Peyer's patch (tissue), 4 donors: ENCODE measurements around the gene ZFPM1.

Source experiments
- POLR2A ChIP-seq, 2 donors: fragments of 450-650 bp; IDR thresholded peaks; one replicate each; pipeline ENCODE4 v1.5.1; 2017; ENCODE audit warnings: antibody characterized with exemption in 2 of 2, mild to moderate bottlenecking in 2 of 2, moderate library complexity in 2 of 2
- TF ChIP-seq, protein P1 (sequence below), 6 experiments: fragments of 450-650 bp in 4 of 6; fragments of 200-600 bp in 2 of 6; sonication (generic) in 1 of 6; IDR thresholded peaks; one replicate each; pipeline ENCODE4 v1.5.1; 2017 to 2019; ENCODE audit warnings: antibody characterized with exemption in 6 of 6, mild to moderate bottlenecking in 3 of 6, moderate library complexity in 1 of 6

DNA sequence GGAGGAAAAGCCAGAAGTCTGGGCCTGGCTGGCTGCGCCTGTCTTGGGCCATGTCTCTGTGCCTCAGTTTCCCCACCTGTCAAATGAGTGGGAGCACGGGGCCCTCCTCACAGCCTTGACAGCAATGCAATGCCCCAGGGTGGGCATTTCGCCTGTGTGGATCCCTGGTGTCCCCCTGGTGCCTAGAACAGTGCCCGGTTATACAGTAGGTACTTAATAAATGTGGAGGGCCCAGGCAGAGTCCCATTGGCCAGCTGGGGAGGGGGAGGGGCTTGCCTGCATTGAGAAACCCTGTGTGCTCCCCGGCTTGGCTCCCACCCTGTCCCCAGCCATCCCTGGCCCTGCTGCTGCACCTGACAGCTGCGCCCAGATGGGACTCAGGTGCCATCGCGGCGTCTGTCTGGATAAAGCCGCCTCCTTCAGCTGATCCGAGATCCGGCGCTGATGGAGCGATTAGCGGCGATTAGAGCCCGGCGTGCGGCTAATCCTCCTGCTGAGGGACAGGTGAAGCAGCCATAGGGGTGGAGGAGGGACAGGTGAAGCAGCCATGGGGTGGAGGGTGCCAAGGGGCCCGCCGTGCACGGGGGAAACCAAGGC lies 12.4 kb downstream of the ZFPM1 start:
- TF ChIP-seq, protein P1, sequence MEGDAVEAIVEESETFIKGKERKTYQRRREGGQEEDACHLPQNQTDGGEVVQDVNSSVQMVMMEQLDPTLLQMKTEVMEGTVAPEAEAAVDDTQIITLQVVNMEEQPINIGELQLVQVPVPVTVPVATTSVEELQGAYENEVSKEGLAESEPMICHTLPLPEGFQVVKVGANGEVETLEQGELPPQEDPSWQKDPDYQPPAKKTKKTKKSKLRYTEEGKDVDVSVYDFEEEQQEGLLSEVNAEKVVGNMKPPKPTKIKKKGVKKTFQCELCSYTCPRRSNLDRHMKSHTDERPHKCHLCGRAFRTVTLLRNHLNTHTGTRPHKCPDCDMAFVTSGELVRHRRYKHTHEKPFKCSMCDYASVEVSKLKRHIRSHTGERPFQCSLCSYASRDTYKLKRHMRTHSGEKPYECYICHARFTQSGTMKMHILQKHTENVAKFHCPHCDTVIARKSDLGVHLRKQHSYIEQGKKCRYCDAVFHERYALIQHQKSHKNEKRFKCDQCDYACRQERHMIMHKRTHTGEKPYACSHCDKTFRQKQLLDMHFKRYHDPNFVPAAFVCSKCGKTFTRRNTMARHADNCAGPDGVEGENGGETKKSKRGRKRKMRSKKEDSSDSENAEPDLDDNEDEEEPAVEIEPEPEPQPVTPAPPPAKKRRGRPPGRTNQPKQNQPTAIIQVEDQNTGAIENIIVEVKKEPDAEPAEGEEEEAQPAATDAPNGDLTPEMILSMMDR (IDR thresholded peaks at IDR 0.05), result no peak
- TF ChIP-seq POLR2A (IDR thresholded peaks at IDR 0.05), result no peak
